ENCODE data around the gene PGM3.

PGM3 gene

GRCh38 chr6:83182114-83182513, 11.0 kb downstream of the PGM3 start:
- DNase-seq, result no peak

- DNase-seq, result no peak
These were observed 12.6 kb downstream of the PGM3 start for GRCh38 chr6:83180426-83180950.

- DNase-seq, result no peak
These were observed 16.8 kb downstream of the PGM3 start for GRCh38 chr6:83176246-83176645.

GRCh38 chr6:83169511-83169910, 23.6 kb downstream of the PGM3 start:
- no peak for DNase-seq

- DNase-seq, result no peak
These were observed 24.0 kb downstream of the PGM3 start for GRCh38 chr6:83169106-83169505.

GRCh38 chr6:83168556-83168955, 24.5 kb downstream of the PGM3 start:
- DNase-seq, result no peak

GRCh38 chr6:83167726-83168278, 25.3 kb downstream of the PGM3 start:
- DNase-seq, result no peak

GRCh38 chr6:83160167-83160566, 32.9 kb downstream of the PGM3 start:
- DNase-seq, result no peak

GRCh38 chr6:83155794-83156193, 37.3 kb downstream of the PGM3 start:
- DNase-seq, result no peak

- no peak for DNase-seq
These were observed 39.1 kb downstream of the PGM3 start for GRCh38 chr6:83153883-83154521.

- no peak for DNase-seq
These were observed 40.2 kb downstream of the PGM3 start for GRCh38 chr6:83152913-83153312.

- no peak for DNase-seq
These were observed 42.0 kb downstream of the PGM3 start for GRCh38 chr6:83151114-83151513.

GRCh38 chr6:83138758-83139157, 54.3 kb downstream of the PGM3 start:
- no peak for DNase-seq

- no peak for DNase-seq
These were observed 54.8 kb downstream of the PGM3 start for GRCh38 chr6:83138118-83138722.

GRCh38 chr6:83132121-83132520, 60.9 kb downstream of the PGM3 start:
- DNase-seq, result no peak

- DNase-seq, result no peak
These were observed 65.1 kb downstream of the PGM3 start for GRCh38 chr6:83127976-83128375.

- DNase-seq, result no peak
These were observed 65.8 kb downstream of the PGM3 start for GRCh38 chr6:83127258-83127657.

GRCh38 chr6:83126807-83127206, 66.3 kb downstream of the PGM3 start:
- no peak for DNase-seq

- DNase-seq, result no peak
These were observed 66.8 kb downstream of the PGM3 start for GRCh38 chr6:83126223-83126622.

- DNase-seq, result no peak
These were observed 67.6 kb downstream of the PGM3 start for GRCh38 chr6:83125425-83125824.

- DNase-seq, result no peak
These were observed 68.5 kb downstream of the PGM3 start for GRCh38 chr6:83124553-83124952.

- no peak for DNase-seq
These were observed 73.2 kb downstream of the PGM3 start for GRCh38 chr6:83119742-83120300.

GRCh38 chr6:83117802-83118201, 75.3 kb downstream of the PGM3 start:
- DNase-seq, result no peak

All from NCI-H187 (cell line).